Astrocyte of the hippocampus (primary cell): Measurements from ENCODE around the gene ZFYVE9.

Experiments
- DNase-seq: peaks from one replicate; pipeline ENCODE4 v3.0.0; 2011; ENCODE audit warnings: low read depth, low spot score

Gene ZFYVE9

DNA sequence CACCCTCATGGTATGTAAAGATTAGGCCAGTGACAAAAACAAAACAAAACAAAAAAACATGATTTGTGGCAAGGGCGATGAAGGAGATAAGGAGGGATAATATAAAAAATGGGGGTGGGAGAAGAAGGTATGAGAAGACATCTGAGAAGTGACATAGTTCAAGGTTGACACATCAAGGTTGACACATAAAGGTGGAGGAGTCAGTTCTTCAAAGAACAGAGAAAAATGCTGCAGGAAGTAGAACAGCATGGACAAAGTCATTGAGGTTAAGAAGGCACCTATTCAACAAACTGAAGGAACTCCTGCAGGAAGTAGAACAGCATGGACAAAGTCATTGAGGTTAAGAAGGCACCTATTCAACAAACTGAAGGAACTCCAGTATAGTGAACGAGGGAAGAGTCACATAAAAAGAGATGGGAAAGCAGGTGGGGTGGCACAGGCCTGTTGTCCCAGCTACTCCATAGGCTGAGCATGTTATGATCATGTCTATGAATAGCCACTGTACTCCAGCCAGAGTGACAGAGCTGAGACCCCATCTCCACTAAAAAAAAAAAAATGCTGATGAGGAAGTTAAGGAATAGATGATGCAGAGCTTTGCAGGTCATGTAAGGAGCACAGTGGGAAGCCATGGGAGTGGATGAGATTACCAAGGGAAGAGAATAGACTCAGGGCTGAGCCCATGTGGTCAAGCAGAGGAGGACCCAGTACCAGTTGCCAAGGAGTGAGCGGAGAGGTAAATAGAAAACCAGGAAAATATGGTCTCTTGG, 101.5 kb downstream of the ZFYVE9 start:
- no peak for DNase-seq

DNA sequence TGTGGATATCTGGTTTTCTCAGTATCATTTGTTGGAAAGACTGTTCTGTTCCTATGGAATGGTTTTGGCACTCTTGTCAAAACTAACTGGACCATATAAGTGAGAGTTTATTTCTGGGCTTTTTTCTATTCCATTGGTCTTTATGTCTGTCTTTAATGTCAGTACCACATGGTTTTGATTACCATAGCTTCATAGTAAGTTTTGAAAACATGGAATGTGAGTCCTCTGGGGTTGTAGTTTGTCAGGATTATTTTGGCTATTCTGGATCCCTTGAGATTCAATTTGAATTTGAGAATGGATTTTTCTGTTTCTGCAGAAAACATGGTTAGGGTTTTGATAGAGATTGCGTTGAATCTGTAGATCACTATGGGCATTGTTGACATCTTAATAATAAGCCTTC, 107.9 kb downstream of the ZFYVE9 start:
- no peak for DNase-seq

DNA sequence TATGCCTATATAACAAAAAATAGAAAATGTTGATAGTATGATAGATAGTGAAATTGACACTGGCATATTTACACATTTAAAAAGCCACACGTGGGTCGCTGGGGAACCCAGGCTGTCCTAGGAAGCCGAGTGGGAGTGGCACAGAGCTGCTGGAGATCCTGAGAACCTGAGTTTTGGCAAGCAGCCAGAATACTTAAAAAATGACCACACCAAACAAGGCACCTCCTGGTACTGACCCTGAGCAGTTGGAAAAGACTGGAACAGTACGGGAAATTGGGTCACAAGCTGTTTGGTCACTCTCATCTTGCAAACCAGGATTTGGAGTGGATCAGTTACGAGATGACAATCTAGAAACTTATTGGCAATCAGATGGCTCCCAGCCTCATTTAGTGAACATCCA, 111.5 kb downstream of the ZFYVE9 start:
- DNase-seq = no peak

DNA sequence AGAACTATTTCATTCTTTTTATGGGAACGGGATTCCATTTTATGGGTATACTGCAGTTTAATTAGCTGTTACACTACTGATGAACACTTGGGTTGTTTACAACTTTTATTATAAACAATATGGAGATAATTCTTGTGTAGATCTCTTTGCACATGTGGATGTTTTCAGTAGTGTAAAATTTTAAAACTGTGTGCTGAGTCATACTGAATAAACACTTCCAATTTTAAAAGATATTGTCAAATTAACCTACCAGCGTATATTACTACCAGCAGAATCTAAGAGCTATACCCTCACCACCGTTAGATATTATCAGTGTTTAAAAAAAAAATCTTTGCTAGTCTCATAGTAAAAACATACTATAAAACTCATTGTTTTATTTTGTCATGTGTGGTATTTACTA, 118.0 kb downstream of the ZFYVE9 start:
- DNase-seq = no peak

DNA sequence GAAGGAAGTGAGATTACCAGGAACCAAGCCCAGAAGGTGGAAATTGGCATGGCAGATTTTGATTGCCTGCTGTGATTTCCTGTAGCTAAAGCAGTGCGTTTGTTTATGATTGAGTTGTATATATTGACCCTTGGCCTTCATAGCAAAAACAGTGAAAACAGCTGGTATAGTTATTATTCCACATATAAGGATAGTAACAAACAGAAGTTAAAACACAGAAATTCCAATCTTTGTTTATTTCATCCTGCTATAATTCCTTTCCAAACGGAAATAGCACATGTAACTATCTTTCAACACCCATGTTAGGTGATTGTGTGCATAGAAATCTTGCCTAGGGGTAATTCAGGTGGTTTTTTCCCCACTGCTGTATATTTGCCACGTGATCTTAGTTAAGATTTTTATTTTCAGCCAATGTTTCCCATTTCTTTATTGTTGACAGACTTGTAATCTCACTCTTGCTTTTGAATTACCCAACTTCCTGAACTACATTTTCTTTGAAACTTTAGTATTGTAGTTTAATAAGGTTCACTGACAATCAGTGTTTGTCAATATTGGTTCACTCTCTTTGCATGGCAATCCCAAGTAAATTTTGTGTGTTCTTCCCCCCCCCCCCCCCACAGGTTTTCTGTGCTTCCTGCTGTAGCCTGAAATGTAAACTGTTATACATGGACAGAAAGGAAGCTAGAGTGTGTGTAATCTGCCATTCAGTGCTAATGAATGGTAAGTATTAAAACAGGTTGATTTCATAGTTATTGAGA, 121.4 kb downstream of the ZFYVE9 start:
- no peak for DNase-seq

DNA sequence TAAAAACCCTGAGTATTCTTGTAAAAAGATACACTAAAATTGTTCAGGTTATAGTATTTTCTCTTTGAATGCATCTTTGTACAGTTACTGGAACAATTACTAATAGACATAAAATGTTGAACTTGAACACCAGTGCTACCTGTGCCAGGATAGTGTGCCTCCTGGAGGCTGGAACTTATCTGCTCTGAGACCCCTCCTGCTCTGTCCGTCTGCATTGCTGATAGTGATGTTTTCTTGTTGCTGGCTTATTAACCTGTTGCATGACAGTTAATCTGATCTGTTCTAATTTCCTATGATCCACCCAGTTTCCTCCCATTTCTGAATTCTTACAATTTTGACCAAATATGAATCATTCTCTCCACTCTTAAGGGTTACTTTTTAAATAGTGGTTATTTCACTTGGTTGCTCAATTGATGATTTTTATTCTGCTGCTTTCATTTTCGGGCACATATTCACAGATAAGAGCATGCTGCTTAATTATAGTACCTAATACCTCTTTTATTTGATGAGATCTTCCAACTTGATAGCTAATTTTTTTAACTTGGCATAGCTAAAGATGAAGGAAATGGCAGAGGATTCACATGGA, 122.7 kb downstream of the ZFYVE9 start:
- DNase-seq = no peak

DNA sequence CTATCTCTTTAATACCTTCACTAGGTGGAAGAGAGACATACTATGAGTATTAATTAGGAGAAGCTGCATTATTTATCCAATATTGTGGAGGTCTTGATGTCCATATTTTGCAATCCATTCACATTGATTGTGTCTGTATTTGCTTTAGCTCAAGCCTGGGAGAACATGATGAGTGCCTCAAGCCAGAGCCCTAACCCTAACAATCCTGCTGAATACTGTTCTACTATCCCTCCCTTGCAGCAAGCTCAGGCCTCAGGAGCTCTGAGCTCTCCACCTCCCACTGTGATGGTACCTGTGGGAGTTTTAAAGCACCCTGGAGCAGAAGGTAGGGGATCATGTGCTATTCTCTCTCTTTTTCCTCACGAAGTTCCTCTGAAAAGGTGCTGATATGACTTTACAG, 124.6 kb downstream of the ZFYVE9 start:
- DNase-seq = no peak

DNA sequence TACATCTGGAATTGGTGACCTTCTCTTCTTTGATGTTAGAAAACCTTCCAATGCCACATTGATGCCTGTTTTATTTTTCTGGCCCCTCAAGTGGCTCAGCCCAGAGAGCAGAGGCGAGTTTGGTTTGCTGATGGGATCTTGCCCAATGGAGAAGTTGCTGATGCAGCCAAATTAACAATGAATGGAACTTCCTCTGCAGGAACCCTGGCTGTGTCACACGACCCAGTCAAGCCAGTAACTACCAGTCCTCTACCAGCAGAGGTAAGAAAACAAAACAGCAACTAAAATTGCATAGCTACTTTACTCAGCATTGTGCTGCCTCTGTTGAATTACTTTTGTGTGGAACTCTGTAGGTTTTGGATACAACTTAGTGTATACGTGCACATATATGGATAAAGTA, 126.5 kb downstream of the ZFYVE9 start:
- DNase-seq = peak; percentile 5

DNA sequence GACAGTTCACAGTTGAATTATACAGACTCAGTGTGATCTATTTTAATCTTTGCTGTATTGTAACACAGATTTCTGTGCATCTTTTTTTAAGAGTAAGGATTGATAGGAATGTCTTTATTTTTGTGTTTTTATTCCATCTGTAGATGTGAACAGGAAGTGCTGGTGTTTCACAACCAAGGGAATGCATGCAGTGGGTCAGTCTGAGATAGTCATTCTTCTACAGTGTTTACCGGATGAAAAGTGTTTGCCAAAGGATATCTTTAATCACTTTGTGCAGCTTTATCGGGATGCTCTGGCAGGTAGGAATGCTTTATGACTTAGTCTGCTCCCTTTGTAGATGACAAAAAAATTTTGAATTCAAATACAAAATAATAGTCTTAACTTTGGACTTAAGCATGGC, 139.6 kb downstream of the ZFYVE9 start:
- DNase-seq = no peak

DNA sequence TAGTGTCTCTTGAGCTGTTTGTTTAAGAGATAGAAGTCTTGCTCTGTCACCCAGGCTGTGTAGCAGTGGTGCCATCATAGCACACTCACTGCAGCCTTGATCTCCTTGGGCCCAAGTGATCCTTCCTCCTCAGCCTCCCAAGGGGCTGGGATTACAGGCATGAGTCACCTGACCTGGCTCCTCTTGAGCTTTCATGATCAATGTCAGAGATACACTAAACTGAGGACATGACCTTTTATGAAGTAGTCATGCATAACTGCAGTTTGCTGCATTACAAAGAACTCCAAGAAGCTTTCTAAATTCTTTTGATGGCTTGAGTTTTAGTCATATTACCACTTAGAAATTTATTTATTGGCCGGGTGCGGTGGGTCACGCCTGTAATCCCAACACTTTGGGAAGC, 146.4 kb downstream of the ZFYVE9 start:
- DNase-seq = peak; percentile 39

DNA sequence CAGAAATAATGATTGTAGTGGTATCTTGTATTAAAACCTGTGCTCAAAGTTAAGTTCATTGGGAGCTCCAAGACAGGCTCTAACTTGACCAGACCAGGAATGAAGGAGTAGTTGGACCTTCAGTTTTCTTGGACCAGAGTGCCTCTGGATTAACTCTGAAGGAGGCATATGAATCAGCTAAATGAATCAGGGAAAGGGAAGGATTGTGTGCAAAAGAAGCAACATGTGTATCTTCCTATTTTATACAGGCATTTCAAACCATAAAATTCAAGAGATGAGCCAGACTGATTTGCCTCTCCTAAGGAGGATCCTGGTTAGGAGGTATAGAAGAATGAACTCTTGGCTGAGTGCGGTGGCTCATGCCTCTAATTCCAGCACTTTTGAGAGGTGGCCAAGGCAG, 152.7 kb downstream of the ZFYVE9 start:
- no peak for DNase-seq

DNA sequence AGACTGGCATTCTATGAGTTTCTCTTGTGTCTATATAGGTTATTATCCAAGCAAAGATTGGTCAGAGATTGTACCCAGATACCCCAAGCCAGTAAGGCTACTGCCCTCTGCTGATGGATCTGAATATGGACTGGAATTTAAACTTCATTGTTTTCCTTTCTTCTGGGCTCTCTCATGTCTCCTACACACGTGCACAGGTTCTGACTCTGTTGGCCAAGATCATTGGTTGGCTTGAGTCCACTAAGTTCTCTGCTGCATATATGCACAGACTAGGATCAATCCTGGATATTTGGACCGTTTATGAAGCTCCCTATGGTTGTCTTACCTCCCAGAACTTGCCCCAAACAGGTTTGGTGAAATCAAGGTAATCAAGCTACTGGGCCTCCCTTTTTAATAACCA, 154.5 kb downstream of the ZFYVE9 start:
- peak; percentile 65 for DNase-seq

DNA sequence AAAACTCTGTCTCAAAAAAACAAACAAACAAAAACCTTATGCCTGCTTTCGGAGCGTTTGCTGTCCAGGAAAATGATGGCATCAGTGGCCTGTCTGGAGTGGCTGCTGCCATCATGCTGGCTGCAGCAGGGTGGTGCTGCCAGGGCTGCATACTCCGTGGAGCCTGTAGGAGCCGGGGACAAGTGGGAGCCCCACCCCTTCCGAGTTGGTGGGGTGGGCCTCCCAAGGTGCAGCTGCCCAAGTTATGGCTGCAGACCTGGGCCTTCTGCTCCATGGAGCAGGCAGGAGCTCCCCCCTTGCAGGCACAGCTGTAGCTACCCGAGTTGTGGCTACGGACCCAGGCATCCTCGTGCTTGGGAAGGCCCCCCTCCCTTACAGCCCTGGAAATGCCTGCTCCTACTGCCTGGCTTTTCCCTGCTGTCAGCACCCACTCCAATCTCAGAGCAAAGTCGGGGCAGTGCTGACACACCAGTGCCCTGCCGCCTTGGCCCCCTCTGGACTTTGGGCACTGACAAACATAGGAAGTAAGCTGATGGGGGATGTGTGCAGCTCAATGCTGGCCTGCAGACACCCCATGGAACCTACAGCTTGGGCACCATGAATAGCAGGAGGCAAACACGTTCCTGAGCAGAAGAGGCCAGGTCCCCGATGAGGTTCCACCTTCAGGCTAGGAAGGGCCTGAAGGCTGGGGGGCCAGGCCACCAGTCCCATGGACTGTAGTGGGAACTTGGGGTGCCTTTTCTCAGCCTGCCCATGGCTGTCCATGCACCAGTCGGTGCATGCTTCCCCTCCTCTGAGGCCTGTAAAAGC, 163.7 kb downstream of the ZFYVE9 start:
- DNase-seq = no peak

DNA sequence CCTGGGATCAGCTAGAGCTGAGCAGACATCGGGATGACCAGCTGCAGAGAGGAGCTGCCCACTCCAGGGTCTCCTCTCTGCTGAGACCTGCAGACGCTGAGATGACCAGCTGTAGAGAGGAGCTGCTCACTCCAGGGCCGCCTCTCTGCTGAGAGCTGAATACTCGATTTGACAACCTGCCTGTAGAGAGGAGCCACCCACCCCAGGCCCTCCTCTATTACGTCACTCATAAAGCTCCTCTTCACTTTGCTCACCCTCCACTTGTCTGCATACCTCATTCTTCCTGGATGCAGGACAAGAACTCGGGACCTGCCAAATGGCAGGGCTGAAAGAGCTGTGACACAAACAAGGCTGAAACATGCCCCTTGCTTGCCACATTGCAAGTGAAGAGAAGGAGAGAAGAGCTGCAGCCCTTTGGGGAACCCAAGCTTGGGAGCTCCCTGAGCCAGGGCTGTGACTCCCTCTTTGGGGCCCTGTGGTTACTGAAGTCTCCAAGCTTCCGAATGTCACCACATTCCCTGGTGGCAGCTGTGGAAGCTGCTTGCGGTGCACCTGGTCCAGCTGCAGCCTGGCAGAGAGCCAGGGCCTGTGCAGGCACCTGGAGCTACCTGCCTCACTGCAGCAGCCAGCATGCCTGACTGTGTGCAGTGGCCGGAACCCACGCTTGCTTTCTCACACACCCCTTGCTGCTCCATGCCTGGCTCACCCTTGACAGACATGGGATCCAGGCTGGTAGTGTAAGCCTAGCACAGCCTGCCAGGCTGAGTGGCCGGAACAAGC, 164.5 kb downstream of the ZFYVE9 start:
- no peak for DNase-seq

DNA sequence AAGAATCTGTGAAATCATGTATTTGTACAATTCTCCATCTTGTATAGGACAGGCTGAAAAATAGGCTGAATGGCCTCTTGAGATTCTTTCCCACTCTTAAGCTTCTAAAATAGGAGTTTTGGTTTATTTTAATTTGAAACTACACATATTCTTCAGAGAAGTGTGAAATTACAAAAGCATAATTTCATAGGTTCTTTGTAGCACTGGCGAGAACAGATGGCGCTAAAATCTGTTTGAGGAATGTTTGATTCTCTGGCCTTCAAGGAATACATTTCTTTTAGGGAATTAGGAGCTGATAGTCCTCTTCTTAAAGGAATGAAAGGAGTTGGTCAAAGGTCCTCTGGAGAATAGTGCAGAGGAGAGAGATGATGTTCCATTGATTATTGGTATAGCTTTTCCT, 179.2 kb downstream of the ZFYVE9 start:
- DNase-seq = no peak

DNA sequence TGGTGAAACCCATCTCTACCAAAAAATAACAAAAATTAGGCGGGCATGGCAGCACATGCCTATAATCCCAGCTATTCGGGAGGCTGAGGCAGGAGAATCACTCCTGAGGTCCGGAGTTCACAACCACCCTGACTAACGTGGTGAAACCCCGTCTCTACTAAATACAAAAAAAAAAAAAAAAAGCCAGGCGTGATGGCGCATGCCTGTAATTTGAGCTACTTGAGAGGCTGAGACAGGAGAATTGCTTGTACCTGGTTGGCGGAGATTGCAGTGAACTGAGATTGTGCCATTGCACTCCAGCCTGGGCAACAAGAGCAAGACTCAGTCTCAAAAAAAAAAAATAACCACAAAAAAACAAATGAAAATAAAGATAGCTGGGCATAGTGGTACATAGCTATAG, 181.8 kb downstream of the ZFYVE9 start:
- no peak for DNase-seq

DNA sequence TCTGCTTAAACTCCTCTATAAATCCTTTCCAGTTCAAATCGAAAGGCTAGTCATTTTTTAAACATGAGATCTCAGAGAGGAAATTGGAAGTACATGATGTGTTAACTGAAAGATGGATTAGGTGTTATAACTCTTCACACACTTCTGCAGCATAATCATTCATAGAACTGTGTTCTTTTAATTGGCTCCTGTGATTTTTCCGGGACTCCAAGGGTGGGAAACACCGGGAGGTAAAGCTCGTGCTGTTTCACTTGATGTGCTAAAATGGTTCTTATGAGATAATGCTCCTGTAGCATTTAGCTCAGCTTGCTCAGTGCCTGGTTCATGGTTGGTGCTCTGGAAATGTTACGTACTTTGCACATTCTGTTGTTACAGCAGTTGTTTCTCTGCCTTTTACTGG, 183.9 kb downstream of the ZFYVE9 start:
- DNase-seq = no peak

DNA sequence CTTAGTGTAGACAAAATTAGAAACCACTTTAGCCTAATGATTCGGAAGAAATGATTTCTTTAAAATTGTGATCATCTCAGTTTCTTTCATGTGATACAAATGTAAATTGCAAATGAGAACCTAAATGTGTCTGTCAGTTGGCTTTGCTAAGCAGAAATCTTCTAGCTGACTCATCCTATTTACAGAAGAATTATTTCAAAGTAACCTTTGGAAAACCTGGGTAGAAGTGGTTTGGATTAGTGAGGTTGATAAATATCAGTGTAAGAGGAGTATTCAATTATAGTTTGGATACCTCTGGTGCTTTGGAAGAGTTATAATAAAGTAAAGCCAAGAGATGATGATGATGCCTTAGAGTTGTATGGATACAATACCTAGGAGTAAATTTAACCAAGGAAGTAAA, 186.7 kb downstream of the ZFYVE9 start:
- DNase-seq = peak; percentile 16

DNA sequence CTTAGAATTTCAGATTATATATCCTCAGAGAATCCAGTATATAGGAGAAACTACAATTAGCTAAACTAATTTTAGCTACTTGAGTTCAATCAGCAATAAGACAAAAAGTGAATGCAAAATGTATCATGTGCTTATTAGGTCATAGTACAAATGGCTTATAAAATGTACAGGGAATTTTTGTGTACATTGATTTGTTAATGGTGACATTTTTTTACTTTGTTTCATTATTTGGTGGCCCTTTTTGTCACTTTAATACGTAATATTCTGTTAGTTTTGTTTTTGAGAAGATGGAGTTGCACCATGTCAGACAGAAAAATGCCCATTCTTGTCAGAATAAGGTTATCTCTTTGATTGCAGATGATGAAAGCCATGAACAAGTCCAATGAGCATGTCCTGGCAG, 190.5 kb downstream of the ZFYVE9 start:
- DNase-seq = no peak

DNA sequence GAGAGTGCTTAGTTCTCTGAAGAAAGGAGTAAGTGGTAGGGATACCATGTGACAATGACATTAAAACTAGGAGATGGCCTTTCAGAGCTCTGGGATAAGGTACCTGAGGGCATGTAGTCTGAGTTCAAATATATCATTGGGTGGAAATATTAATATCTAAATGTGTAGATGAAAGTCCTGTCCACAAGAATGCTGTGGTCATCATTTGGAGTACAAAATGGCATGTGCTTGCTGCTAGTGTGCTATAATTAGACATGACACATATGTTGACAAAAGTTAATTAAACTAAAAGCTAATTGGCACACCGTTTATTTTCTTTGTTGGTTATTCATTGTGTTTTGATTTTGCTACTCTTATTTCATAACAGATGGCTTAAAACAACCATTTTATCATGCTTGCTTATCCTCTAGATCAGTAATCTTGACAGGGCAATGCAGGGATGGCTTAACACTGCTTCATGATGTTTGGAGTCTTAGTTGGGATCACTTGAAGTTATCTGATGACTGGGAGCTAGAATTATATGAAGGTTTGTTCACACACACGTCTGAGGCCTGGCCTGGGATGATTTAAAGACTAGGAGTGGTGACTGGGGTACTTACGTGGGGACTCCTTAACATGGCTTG, 193.1 kb downstream of the ZFYVE9 start:
- no peak for DNase-seq

DNA sequence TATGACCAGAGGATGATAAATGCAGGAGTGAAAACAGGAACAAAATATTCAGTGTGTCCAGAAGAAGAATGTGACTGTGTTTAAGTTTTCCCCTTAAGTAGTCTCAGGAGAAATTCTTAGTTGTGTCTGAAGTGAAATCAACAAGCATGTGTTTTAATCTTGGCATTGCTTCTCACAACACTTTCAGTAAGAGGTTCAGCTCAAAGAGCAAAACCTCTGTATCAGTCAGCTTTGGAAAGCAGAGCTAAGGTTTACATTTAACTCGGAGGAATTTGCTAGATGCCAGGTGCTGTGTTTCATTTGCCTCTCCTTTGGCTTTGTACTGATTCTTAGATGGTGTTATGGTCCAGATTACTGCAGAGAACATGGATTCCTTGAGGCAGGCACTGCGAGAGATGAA, 195.6 kb downstream of the ZFYVE9 start:
- DNase-seq = no peak
